ENCODE results near the gene TBCEL. TPM values are rescaled to one million over a fixed set of nuclear protein-coding genes. Genes with fewer than 3 reads are reported as not detected.
"Not testable (repeated sequence)": the region's sequence is repeated elsewhere in the genome, so short reads cannot be mapped to it uniquely, and the experiment has no call there.

Gene TBCEL
- total RNA-seq, 6 experiments from 2014 or later: 15.0 to 23.4 (median 18.2) TPM

- Mint-ChIP-seq H3K27ac (no peak overlapping the region), H3K9me3 (no peaks in the 10 kb centered on the region), H3K27me3 (ENCODE audit: insufficient read depth) (no peaks in the 10 kb centered on the region), H3K4me3 (no peak overlapping the region), H3K36me3 (ENCODE audit: low read depth) (no peaks in the 10 kb centered on the region), H3K4me1 (ENCODE audit: low read depth) (peaks cover 10% of the 10 kb centered on the region)
- no peak for DNase-seq
- no peak for TF ChIP-seq CTCF (IDR thresholded peaks at IDR 0.05)
These were observed 6.0 kb downstream of the TBCEL start for GRCh38 chr11:121029813-121030445.

GRCh38 chr11:121031167-121031566 is 7.3 kb downstream of the TBCEL start:
- no peak for TF ChIP-seq CTCF (IDR thresholded peaks at IDR 0.05)
- Mint-ChIP-seq H3K27ac (no peak overlapping the region), H3K36me3 (ENCODE audit: low read depth) (no peaks in the 10 kb centered on the region), H3K4me3 (no peak overlapping the region), H3K9me3 (no peaks in the 10 kb centered on the region), H3K27me3 (ENCODE audit: insufficient read depth) (no peaks in the 10 kb centered on the region), H3K4me1 (ENCODE audit: low read depth) (no peaks in the 10 kb centered on the region; the same call in 1 of the 2 replicates)
- no peak for DNase-seq

- not testable (repeated sequence) for H3K4me1 Mint-ChIP-seq (ENCODE audit: low read depth); H3K36me3 Mint-ChIP-seq (ENCODE audit: low read depth); H3K9me3 Mint-ChIP-seq; H3K4me3 Mint-ChIP-seq; H3K27ac Mint-ChIP-seq; H3K27me3 Mint-ChIP-seq (ENCODE audit: insufficient read depth); DNase-seq
These were observed 7.7 kb downstream of the TBCEL start for GRCh38 chr11:121031648-121032047.

GRCh38 chr11:121032546-121032945 is 8.6 kb downstream of the TBCEL start:
- no peak for TF ChIP-seq CTCF (IDR thresholded peaks at IDR 0.05)
- H3K4me1 Mint-ChIP-seq (ENCODE audit: low read depth): no peaks in the 10 kb centered on the region; the same call in 1 of the 2 replicates
- H3K27ac Mint-ChIP-seq: no peak overlapping the region
- H3K36me3 Mint-ChIP-seq (ENCODE audit: low read depth): no peaks in the 10 kb centered on the region
- DNase-seq: no peak
- H3K4me3 Mint-ChIP-seq: no peak overlapping the region
- H3K27me3 Mint-ChIP-seq (ENCODE audit: insufficient read depth): no peaks in the 10 kb centered on the region
- H3K9me3 Mint-ChIP-seq: no peaks in the 10 kb centered on the region

- Mint-ChIP-seq H3K9me3 (no peaks in the 10 kb centered on the region), H3K4me3 (no peak overlapping the region), H3K27me3 (ENCODE audit: insufficient read depth) (no peaks in the 10 kb centered on the region), H3K4me1 (ENCODE audit: low read depth) (peaks cover 2% of the 10 kb centered on the region), H3K27ac (no peak overlapping the region), H3K36me3 (ENCODE audit: low read depth) (no peaks in the 10 kb centered on the region)
- no peak for DNase-seq
- no peak for TF ChIP-seq CTCF (IDR thresholded peaks at IDR 0.05)
These were observed 9.7 kb downstream of the TBCEL start for GRCh38 chr11:121033635-121034034.

GRCh38 chr11:121035169-121035755 is 11.4 kb downstream of the TBCEL start:
- Mint-ChIP-seq H3K27me3 (ENCODE audit: insufficient read depth) (peaks cover 2% of the 10 kb centered on the region; the same call in 1 of the 2 replicates), H3K4me1 (ENCODE audit: low read depth) (peaks cover 15% of the 10 kb centered on the region), H3K36me3 (ENCODE audit: low read depth) (no peaks in the 10 kb centered on the region), H3K27ac (no peak overlapping the region), H3K9me3 (no peaks in the 10 kb centered on the region), H3K4me3 (no peak overlapping the region)
- DNase-seq: no peak
- TF ChIP-seq CTCF (IDR thresholded peaks at IDR 0.05): no peak
